SK-N-SH (cell line): Measurements from ENCODE around the gene STK39.

Experiments used
- EP300 ChIP-seq, 2 experiments: IDR thresholded peaks; 2 replicates each; pipeline versions ENCODE4 v1.4.0 to v1.6.1; 2012; ENCODE audit warnings: borderline replicate concordance in 1 of 2, low read depth in 1 of 2, low read length in 1 of 2
- FOXM1 ChIP-seq: IDR thresholded peaks from 2 replicates; pipeline ENCODE4 v1.4.0; 2012; ENCODE audit warnings: low read depth, mild to moderate bottlenecking
- USF2 ChIP-seq: fragments of 150-350 bp; IDR thresholded peaks from 2 replicates; pipeline ENCODE4 v1.6.1; 2017; ENCODE audit warnings: antibody characterized with exemption, low read length, low read depth, borderline replicate concordance
- TF ChIP-seq, protein P1 (sequence below): fragments of 200-600 bp; sonication (generic); IDR thresholded peaks from 2 replicates; pipeline ENCODE4 v1.6.1; 2017; ENCODE audit warnings: antibody characterized with exemption, mild to moderate bottlenecking, moderate library complexity
- TF ChIP-seq, protein P2 (sequence below): IDR thresholded peaks from 2 replicates; pipeline ENCODE4 v1.6.1; 2012; ENCODE audit warnings: mild to moderate bottlenecking, low read depth, low read length, moderate library complexity

DNA sequence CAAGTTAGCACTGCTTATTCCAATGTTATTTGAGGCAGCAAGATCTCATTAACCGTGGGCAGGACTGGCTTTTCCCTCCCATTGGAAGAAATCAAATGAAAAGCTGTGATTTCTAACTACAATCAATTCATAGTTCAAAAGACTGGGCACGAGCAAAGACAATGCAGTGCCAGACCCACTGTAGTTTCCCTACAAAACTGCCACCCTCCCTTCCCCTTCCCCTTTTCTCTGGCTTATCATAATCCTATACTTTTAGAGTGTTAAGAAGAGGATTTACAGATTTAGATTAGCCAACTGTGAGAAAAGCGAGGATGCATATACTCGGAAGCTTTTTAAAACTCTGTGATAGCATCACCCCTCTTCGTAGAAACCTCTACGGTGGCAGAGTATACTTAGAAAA, 260.4 kb downstream of the STK39 start:
- TF ChIP-seq, protein P1, sequence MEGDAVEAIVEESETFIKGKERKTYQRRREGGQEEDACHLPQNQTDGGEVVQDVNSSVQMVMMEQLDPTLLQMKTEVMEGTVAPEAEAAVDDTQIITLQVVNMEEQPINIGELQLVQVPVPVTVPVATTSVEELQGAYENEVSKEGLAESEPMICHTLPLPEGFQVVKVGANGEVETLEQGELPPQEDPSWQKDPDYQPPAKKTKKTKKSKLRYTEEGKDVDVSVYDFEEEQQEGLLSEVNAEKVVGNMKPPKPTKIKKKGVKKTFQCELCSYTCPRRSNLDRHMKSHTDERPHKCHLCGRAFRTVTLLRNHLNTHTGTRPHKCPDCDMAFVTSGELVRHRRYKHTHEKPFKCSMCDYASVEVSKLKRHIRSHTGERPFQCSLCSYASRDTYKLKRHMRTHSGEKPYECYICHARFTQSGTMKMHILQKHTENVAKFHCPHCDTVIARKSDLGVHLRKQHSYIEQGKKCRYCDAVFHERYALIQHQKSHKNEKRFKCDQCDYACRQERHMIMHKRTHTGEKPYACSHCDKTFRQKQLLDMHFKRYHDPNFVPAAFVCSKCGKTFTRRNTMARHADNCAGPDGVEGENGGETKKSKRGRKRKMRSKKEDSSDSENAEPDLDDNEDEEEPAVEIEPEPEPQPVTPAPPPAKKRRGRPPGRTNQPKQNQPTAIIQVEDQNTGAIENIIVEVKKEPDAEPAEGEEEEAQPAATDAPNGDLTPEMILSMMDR: no peak
- TF ChIP-seq, protein P2, sequence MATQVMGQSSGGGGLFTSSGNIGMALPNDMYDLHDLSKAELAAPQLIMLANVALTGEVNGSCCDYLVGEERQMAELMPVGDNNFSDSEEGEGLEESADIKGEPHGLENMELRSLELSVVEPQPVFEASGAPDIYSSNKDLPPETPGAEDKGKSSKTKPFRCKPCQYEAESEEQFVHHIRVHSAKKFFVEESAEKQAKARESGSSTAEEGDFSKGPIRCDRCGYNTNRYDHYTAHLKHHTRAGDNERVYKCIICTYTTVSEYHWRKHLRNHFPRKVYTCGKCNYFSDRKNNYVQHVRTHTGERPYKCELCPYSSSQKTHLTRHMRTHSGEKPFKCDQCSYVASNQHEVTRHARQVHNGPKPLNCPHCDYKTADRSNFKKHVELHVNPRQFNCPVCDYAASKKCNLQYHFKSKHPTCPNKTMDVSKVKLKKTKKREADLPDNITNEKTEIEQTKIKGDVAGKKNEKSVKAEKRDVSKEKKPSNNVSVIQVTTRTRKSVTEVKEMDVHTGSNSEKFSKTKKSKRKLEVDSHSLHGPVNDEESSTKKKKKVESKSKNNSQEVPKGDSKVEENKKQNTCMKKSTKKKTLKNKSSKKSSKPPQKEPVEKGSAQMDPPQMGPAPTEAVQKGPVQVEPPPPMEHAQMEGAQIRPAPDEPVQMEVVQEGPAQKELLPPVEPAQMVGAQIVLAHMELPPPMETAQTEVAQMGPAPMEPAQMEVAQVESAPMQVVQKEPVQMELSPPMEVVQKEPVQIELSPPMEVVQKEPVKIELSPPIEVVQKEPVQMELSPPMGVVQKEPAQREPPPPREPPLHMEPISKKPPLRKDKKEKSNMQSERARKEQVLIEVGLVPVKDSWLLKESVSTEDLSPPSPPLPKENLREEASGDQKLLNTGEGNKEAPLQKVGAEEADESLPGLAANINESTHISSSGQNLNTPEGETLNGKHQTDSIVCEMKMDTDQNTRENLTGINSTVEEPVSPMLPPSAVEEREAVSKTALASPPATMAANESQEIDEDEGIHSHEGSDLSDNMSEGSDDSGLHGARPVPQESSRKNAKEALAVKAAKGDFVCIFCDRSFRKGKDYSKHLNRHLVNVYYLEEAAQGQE: no peak
- TF ChIP-seq EP300 (IDR thresholded peaks at IDR 0.05; ENCODE audit: borderline replicate concordance in 1 of 2, low read depth in 1 of 2, low read length in 1 of 2): no peak
- TF ChIP-seq FOXM1: no peak
- no peak for TF ChIP-seq USF2
